ENCODE measurements around the gene RNASE1.
"Not testable (repeated sequence)": the region's sequence is repeated elsewhere in the genome, so short reads cannot be mapped to it uniquely, and the experiment has no call there.

RNASE1 gene

GRCh38 chr14:20772650-20773049 is 30.0 kb downstream of the RNASE1 start:
- H3K79me2 ChIP-seq (ENCODE audit: insufficient read depth, low read length) = no peaks in the 10 kb centered on the region
- no peaks in the 10 kb centered on the region for H3K9me3 ChIP-seq (ENCODE audit: insufficient read depth, low read length)
- H3K4me2 ChIP-seq (ENCODE audit: low read depth, low read length, poor library complexity, severe bottlenecking) = no peak overlapping the region
- H3K27ac ChIP-seq (ENCODE audit: low read depth, low read length) = no peak overlapping the region
- no peaks in the 10 kb centered on the region for H3K27me3 ChIP-seq (ENCODE audit: low read length)
- H3K36me3 ChIP-seq (ENCODE audit: low read length) = no peaks in the 10 kb centered on the region
- no peak overlapping the region for H3K4me3 ChIP-seq (ENCODE audit: insufficient read depth, low read length, poor library complexity, severe bottlenecking)
- H4K20me1 ChIP-seq (ENCODE audit: low read depth, low read length) = no peaks in the 10 kb centered on the region
- H3K9ac ChIP-seq (ENCODE audit: low read length) = no peak overlapping the region
- TF ChIP-seq EZH2phosphoT487 (conservative IDR thresholded peaks at IDR 0.05; ENCODE audit: low read length) = no peak
- TF ChIP-seq, protein P1, sequence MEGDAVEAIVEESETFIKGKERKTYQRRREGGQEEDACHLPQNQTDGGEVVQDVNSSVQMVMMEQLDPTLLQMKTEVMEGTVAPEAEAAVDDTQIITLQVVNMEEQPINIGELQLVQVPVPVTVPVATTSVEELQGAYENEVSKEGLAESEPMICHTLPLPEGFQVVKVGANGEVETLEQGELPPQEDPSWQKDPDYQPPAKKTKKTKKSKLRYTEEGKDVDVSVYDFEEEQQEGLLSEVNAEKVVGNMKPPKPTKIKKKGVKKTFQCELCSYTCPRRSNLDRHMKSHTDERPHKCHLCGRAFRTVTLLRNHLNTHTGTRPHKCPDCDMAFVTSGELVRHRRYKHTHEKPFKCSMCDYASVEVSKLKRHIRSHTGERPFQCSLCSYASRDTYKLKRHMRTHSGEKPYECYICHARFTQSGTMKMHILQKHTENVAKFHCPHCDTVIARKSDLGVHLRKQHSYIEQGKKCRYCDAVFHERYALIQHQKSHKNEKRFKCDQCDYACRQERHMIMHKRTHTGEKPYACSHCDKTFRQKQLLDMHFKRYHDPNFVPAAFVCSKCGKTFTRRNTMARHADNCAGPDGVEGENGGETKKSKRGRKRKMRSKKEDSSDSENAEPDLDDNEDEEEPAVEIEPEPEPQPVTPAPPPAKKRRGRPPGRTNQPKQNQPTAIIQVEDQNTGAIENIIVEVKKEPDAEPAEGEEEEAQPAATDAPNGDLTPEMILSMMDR (IDR thresholded peaks at IDR 0.05; ENCODE audit: insufficient read depth, low read length, poor library complexity, severe bottlenecking) = no peak
- no peaks in the 10 kb centered on the region for H3K9me2 ChIP-seq (replicated peaks; ENCODE audit: insufficient read depth, low read length)
- no peak overlapping the region for H2AFZ ChIP-seq (ENCODE audit: low read depth, low read length, severe bottlenecking)
- H3F3A ChIP-seq (ENCODE audit: insufficient read depth) = no peaks in the 10 kb centered on the region

- H3K36me3 ChIP-seq (ENCODE audit: low read length) = no peaks in the 10 kb centered on the region
- TF ChIP-seq EZH2phosphoT487 (conservative IDR thresholded peaks at IDR 0.05; ENCODE audit: low read length) = no peak
- TF ChIP-seq, protein P1 (IDR thresholded peaks at IDR 0.05; ENCODE audit: insufficient read depth, low read length, poor library complexity, severe bottlenecking) = no peak
These were observed 33.2 kb downstream of the RNASE1 start for GRCh38 chr14:20769421-20769820.

GRCh38 chr14:20768593-20768892 is 34.1 kb downstream of the RNASE1 start:
- no peaks in the 10 kb centered on the region for H3K79me2 ChIP-seq (ENCODE audit: insufficient read depth, low read length)
- no peak overlapping the region for H3K27ac ChIP-seq (ENCODE audit: low read depth, low read length)
- no peaks in the 10 kb centered on the region for H3K9me2 ChIP-seq (replicated peaks; ENCODE audit: insufficient read depth, low read length)
- H3K36me3 ChIP-seq (ENCODE audit: low read length) = no peaks in the 10 kb centered on the region
- H3F3A ChIP-seq (ENCODE audit: insufficient read depth) = no peaks in the 10 kb centered on the region
- H4K20me1 ChIP-seq (ENCODE audit: low read depth, low read length) = no peaks in the 10 kb centered on the region
- no peaks in the 10 kb centered on the region for H3K9me3 ChIP-seq (ENCODE audit: insufficient read depth, low read length)
- no peak overlapping the region for H3K4me2 ChIP-seq (ENCODE audit: low read depth, low read length, poor library complexity, severe bottlenecking)
- H3K9ac ChIP-seq (ENCODE audit: low read length) = no peak overlapping the region
- TF ChIP-seq, protein P1 (IDR thresholded peaks at IDR 0.05; ENCODE audit: insufficient read depth, low read length, poor library complexity, severe bottlenecking) = no peak
- no peak for TF ChIP-seq EZH2phosphoT487 (conservative IDR thresholded peaks at IDR 0.05; ENCODE audit: low read length)
- H2AFZ ChIP-seq (ENCODE audit: low read depth, low read length, severe bottlenecking) = no peak overlapping the region
- H3K4me3 ChIP-seq (ENCODE audit: insufficient read depth, low read length, poor library complexity, severe bottlenecking) = no peak overlapping the region
- H3K27me3 ChIP-seq (ENCODE audit: low read length) = no peaks in the 10 kb centered on the region

More at GRCh38 chr14:20769421-20769820, 33.2 kb downstream of the RNASE1 start:
- H3F3A ChIP-seq (ENCODE audit: insufficient read depth) = no peaks in the 10 kb centered on the region
- no peaks in the 10 kb centered on the region for H3K79me2 ChIP-seq (ENCODE audit: insufficient read depth, low read length)
- H3K9me2 ChIP-seq (replicated peaks; ENCODE audit: insufficient read depth, low read length) = no peaks in the 10 kb centered on the region
- no peaks in the 10 kb centered on the region for H3K9me3 ChIP-seq (ENCODE audit: insufficient read depth, low read length)
- H3K27ac ChIP-seq (ENCODE audit: low read depth, low read length) = no peak overlapping the region
- no peaks in the 10 kb centered on the region for H4K20me1 ChIP-seq (ENCODE audit: low read depth, low read length)
- H3K4me3 ChIP-seq (ENCODE audit: insufficient read depth, low read length, poor library complexity, severe bottlenecking) = no peak overlapping the region
- H3K9ac ChIP-seq (ENCODE audit: low read length) = no peak overlapping the region
- H3K4me2 ChIP-seq (ENCODE audit: low read depth, low read length, poor library complexity, severe bottlenecking) = no peak overlapping the region
- H2AFZ ChIP-seq (ENCODE audit: low read depth, low read length, severe bottlenecking) = no peak overlapping the region
- no peaks in the 10 kb centered on the region for H3K27me3 ChIP-seq (ENCODE audit: low read length)

DNA sequence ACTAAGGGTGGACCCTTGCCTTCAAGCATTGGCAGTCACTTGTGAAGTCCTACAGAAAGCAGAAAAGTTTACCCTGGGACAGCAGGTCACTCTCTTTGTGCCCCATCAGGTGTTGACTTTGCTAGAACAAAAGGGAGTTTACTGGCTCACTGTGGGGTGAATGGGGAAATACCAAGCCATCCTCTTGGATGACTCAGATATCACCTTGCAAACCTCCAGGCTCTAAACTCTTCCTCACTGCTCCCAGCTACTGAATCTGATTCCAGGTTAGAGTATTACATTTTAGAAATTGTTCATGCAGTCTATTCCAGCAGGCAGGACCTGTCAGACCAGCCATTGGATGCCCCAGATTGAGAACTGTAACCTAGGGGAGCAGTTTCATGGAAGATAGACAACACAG is 41.7 kb downstream of the RNASE1 start:
- TF ChIP-seq, protein P1 (IDR thresholded peaks at IDR 0.05; ENCODE audit: insufficient read depth, low read length, poor library complexity, severe bottlenecking) = no peak
- no peak for TF ChIP-seq EZH2phosphoT487 (conservative IDR thresholded peaks at IDR 0.05; ENCODE audit: low read length)
- Histone ChIP-seq H2AFZ (ENCODE audit: low read depth, low read length, severe bottlenecking) (no peak overlapping the region), H3K4me2 (ENCODE audit: low read depth, low read length, poor library complexity, severe bottlenecking) (no peak overlapping the region), H3F3A (ENCODE audit: insufficient read depth) (no peaks in the 10 kb centered on the region), H3K9me2 (replicated peaks; ENCODE audit: insufficient read depth, low read length) (no peaks in the 10 kb centered on the region), H4K20me1 (ENCODE audit: low read depth, low read length) (no peaks in the 10 kb centered on the region), H3K27ac (ENCODE audit: low read depth, low read length) (no peak overlapping the region), H3K9ac (ENCODE audit: low read length) (no peak overlapping the region), H3K9me3 (ENCODE audit: insufficient read depth, low read length) (no peaks in the 10 kb centered on the region), H3K36me3 (ENCODE audit: low read length) (no peaks in the 10 kb centered on the region), H3K27me3 (ENCODE audit: low read length) (no peaks in the 10 kb centered on the region), H3K4me3 (ENCODE audit: insufficient read depth, low read length, poor library complexity, severe bottlenecking) (no peak overlapping the region), H3K79me2 (ENCODE audit: insufficient read depth, low read length) (no peaks in the 10 kb centered on the region)

DNA sequence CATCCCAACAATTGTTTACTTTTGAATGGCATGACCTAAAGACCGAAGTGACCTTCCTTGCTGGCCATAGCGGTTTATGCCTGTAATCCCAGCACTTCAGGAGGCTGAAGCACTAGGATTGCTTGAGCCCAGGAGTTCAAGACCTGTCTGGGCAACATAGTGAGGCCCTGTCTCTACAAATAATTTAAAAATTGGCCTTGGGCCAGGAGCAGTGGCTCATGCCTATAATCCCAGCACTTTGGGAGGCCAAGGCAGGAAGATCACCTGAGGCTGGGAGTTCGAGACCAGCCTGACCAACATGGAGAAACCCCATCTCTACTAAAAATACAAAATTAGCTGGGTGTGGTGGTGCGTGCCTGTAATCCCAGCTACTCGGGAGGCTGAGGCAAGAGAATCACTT is 43.2 kb downstream of the RNASE1 start:
- H3K27ac ChIP-seq (ENCODE audit: low read depth, low read length); H3K27me3 ChIP-seq (ENCODE audit: low read length); H3K36me3 ChIP-seq (ENCODE audit: low read length); H3K4me2 ChIP-seq (ENCODE audit: low read depth, low read length, poor library complexity, severe bottlenecking); H3F3A ChIP-seq (ENCODE audit: insufficient read depth); H3K9me2 ChIP-seq (replicated peaks; ENCODE audit: insufficient read depth, low read length); H4K20me1 ChIP-seq (ENCODE audit: low read depth, low read length); H3K4me3 ChIP-seq (ENCODE audit: insufficient read depth, low read length, poor library complexity, severe bottlenecking); H3K9me3 ChIP-seq (ENCODE audit: insufficient read depth, low read length); H2AFZ ChIP-seq (ENCODE audit: low read depth, low read length, severe bottlenecking); H3K9ac ChIP-seq (ENCODE audit: low read length); H3K79me2 ChIP-seq (ENCODE audit: insufficient read depth, low read length): not testable (repeated sequence)
